ENCODE data around the gene TREH. TPM values are rescaled to one million over a fixed set of nuclear protein-coding genes. Genes with fewer than 3 reads are reported as not detected.

TREH gene
- total RNA-seq, 1 experiment from 2014 or later = 0.15 TPM

GRCh38 chr11:118689852-118690552 is 10.6 kb upstream of the TREH start:
- no peaks in the 10 kb centered on the region for H3K27me3 ChIP-seq (ENCODE audit: insufficient read depth, low read length)
- no TSS peak for BruUV-seq (replicated peaks)
- POLR2A ChIA-PET = interaction anchor here (0.8 to 1.6 kb wide), 4 partner anchors 101 to 240 kb away, joined by 3 to 6 read pairs (median 6); partner anchors contain the start of gene DDX6
- no peak for TF ChIP-seq SIN3A (IDR thresholded peaks at IDR 0.05; ENCODE audit: low read depth)
- no peak for TF ChIP-seq CEBPB (IDR thresholded peaks at IDR 0.05; ENCODE audit: low read depth)
- no peak for TF ChIP-seq ZBTB33 (IDR thresholded peaks at IDR 0.05; ENCODE audit: extremely low read depth, insufficient replicate concordance, low read length)
- no peak for TF ChIP-seq EZH2phosphoT487 (IDR thresholded peaks at IDR 0.05; ENCODE audit: borderline replicate concordance)
- peak; percentile 50 for TF ChIP-seq YY1 (IDR thresholded peaks at IDR 0.05; ENCODE audit: extremely low read depth, insufficient replicate concordance, low read depth, low read length)
- TF ChIP-seq ELF1 (IDR thresholded peaks at IDR 0.05; ENCODE audit: borderline replicate concordance, low read depth) = no peak
- TF ChIP-seq JUND (IDR thresholded peaks at IDR 0.05) = no peak
- no peak for TF ChIP-seq FOSL1 (IDR thresholded peaks at IDR 0.05; ENCODE audit: low read depth)
- TF ChIP-seq SP1 (IDR thresholded peaks at IDR 0.05; ENCODE audit: low read depth) = no peak
- TF ChIP-seq ZFX (IDR thresholded peaks at IDR 0.05) = no peak; the same call in 1 of the 2 replicates
- TF ChIP-seq POLR2A (IDR thresholded peaks at IDR 0.05; ENCODE audit: borderline replicate concordance, extremely low read depth, insufficient read depth, insufficient read length) = no peak
- TF ChIP-seq MAX (IDR thresholded peaks at IDR 0.05) = no peak
- TF ChIP-seq EZH2 (IDR thresholded peaks at IDR 0.05) = no peak
- peak; percentile 25 for TF ChIP-seq POLR2AphosphoS5 (IDR thresholded peaks at IDR 0.05; ENCODE audit: low read depth, low read length)
- TF ChIP-seq CBX3 (IDR thresholded peaks at IDR 0.05; ENCODE audit: low read depth) = peak; percentile 80
- TF ChIP-seq EGR1 (IDR thresholded peaks at IDR 0.05; ENCODE audit: low read depth) = no peak
- peak; percentile 90 for TF ChIP-seq RAD21 (IDR thresholded peaks at IDR 0.05; ENCODE audit: low read depth)
- no peak for TF ChIP-seq SRF (IDR thresholded peaks at IDR 0.05; ENCODE audit: low read depth)
- no peak for TF ChIP-seq ATF3 (IDR thresholded peaks at IDR 0.05)
- TF ChIP-seq TCF7L2 (IDR thresholded peaks at IDR 0.05; ENCODE audit: borderline replicate concordance, extremely low read depth, insufficient read depth, insufficient read length) = peak; percentile 39
- TF ChIP-seq CTCF (IDR thresholded peaks at IDR 0.05 in 2 of 3, conservative IDR thresholded peaks at IDR 0.05 in 1 of 3; ENCODE audit: borderline replicate concordance in 1 of 3, insufficient read depth in 1 of 3, low read depth in 2 of 3, low read length in 2 of 3) = peak; percentile 94 to 99 (median 98)

More at GRCh38 chr11:118689852-118690552, 10.6 kb upstream of the TREH start:
- RAD21 ChIA-PET (ENCODE audit: low non-redundant PET in 1 of 2, low total read pairs in 2 of 2, uncharacterized antibody in 2 of 2, unreplicated experiment in 2 of 2) = interaction anchor here (0.5 to 1.2 kb wide), 7 partner anchors 32 to 401 kb away, joined by 3 to 8 read pairs (median 3); no protein-coding TSS in a partner anchor
- H2AFZ ChIP-seq (ENCODE audit: low read depth, low read length, poor library complexity, severe bottlenecking) = peak overlapping the region; percentile 93
- H3K79me2 ChIP-seq (ENCODE audit: insufficient read depth, low read length) = no peaks in the 10 kb centered on the region
- ATAC-seq (peak; percentile 93), DNase-seq (ENCODE audit: low read depth, low spot score) (peak; percentile 91)
- no peaks in the 10 kb centered on the region for H3K36me3 ChIP-seq (ENCODE audit: control insufficient read depth in 1 of 2, insufficient read depth in 2 of 2, low read length in 2 of 2)
- peaks cover 5 to 28% of the 10 kb centered on the region in 2 experiments; a peak in 3 of 4 replicates for H3K4me1 ChIP-seq (ENCODE audit: control insufficient read depth in 1 of 2, insufficient read depth in 2 of 2, low read length in 2 of 2)
- H3K9me2 ChIP-seq (ENCODE audit: insufficient read depth) = no peaks in the 10 kb centered on the region
- CTCF ChIA-PET = interaction anchor here (0.7 to 3.1 kb wide), 38 partner anchors 9 to 650 kb away, joined by 3 to 28 read pairs (median 4); partner anchors contain the start of genes BCL9L, DDX6, TREH and UPK2
- no peaks in the 10 kb centered on the region for H4K20me1 ChIP-seq (ENCODE audit: insufficient read depth)
- intact Hi-C loops (cut with micrococcal nuclease) = loop anchor here (1.0 to 10.0 kb wide), 4 partner anchors 100 to 535 kb away; partner anchors contain the start of genes HYOU1, SCN4B and UPK2
- peak overlapping the region; percentile 83 for H3K4me2 ChIP-seq (ENCODE audit: low read length)
- no peaks in the 10 kb centered on the region for H3K9me3 ChIP-seq (ENCODE audit: control insufficient read depth in 1 of 2, insufficient read depth in 1 of 2, low read depth in 1 of 2, low read length in 2 of 2)
- peak overlapping the region; percentile 38 to 52 for H3K4me3 ChIP-seq (replicated peaks in 1 of 2; ENCODE audit: low read depth in 1 of 2, low read length in 2 of 2)
- H3K27ac ChIP-seq (ENCODE audit: low read depth, low read length) = peak overlapping the region; percentile 69
- H3K9ac ChIP-seq (ENCODE audit: low read length) = peak overlapping the region; percentile 54
